ENCODE measurements around the gene DPP7.

Gene DPP7

DNA sequence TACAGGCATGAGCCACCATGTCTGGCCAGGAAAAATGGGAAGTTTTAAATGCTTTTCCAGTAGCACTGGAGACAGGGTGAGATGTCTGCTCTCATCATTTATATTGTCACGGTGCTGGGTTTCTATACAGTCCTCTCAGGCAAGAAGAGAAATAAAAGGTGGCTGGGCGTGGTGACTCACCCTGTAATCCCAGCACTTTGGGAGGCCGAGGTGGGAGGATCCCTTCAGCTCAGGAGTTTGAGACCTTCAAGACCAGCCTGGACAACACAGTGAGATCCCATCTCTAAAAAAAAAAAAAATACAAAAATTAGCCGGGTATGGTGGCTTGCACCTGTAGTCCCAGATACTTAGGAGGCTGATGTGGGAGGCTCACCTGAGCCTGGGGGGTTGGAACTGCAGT lies 19.7 kb upstream of the DPP7 start:
- Histone ChIP-seq H3K27me3 (ENCODE audit: low read length) (no peaks in the 10 kb centered on the region), H2AFZ (ENCODE audit: low read depth, low read length, severe bottlenecking) (no peak overlapping the region), H3K9me3 (ENCODE audit: insufficient read depth, low read length) (no peaks in the 10 kb centered on the region), H3F3A (ENCODE audit: insufficient read depth) (peaks cover under 1% of the 10 kb centered on the region; the same call in 1 of the 2 replicates), H3K79me2 (ENCODE audit: insufficient read depth, low read length) (no peaks in the 10 kb centered on the region), H3K9ac (ENCODE audit: low read length) (no peak overlapping the region), H3K4me3 (ENCODE audit: insufficient read depth, low read length, poor library complexity, severe bottlenecking) (no peak overlapping the region), H3K4me2 (ENCODE audit: low read depth, low read length, poor library complexity, severe bottlenecking) (no peak overlapping the region), H3K27ac (ENCODE audit: low read depth, low read length) (no peak overlapping the region), H4K20me1 (ENCODE audit: low read depth, low read length) (no peaks in the 10 kb centered on the region), H3K36me3 (ENCODE audit: low read length) (no peaks in the 10 kb centered on the region), H3K9me2 (replicated peaks; ENCODE audit: insufficient read depth, low read length) (no peaks in the 10 kb centered on the region)
- TF ChIP-seq CTCF (IDR thresholded peaks at IDR 0.05; ENCODE audit: insufficient read depth, low read length, poor library complexity, severe bottlenecking) (no peak), EZH2phosphoT487 (conservative IDR thresholded peaks at IDR 0.05; ENCODE audit: low read length) (no peak)

DNA sequence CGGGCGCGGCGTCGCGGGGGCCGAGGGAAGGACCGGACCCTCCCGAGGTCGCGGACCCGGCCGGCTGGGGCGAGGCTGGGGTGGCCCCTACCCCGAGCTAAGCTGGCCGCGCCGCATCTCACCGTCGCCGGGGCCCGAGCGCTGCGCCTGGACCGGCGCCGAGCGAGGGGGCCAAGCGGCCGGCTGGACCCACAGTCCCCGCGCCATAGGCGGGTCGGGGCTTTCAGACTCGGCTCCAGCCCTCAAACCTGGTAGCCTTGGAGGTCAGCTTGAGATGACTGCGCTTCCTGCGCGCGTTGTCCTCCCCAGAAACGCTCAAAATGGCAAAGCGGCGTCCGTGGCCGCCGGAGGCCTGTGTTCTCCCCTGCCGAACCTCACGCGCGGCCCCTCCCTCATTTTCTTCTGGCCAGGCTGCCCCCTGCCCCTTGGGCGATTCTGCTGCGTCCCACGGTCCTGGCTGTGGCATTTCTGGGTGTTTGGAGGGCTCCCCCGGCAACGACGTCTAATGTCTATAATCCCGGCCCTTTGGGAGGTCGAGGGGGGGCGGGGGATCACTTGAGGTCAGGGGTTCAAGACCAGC lies 15.7 kb upstream of the DPP7 start:
- Histone ChIP-seq H3K9me2 (replicated peaks; ENCODE audit: insufficient read depth, low read length) (no peaks in the 10 kb centered on the region), H3K4me2 (ENCODE audit: low read depth, low read length, poor library complexity, severe bottlenecking) (peak overlapping the region; percentile 87), H3K36me3 (ENCODE audit: low read length) (no peaks in the 10 kb centered on the region), H4K20me1 (ENCODE audit: low read depth, low read length) (no peaks in the 10 kb centered on the region), H3K4me3 (ENCODE audit: insufficient read depth, low read length, poor library complexity, severe bottlenecking) (peak overlapping the region; percentile 61), H2AFZ (ENCODE audit: low read depth, low read length, severe bottlenecking) (peak overlapping the region; percentile 90), H3K9me3 (ENCODE audit: insufficient read depth, low read length) (no peaks in the 10 kb centered on the region), H3K27ac (ENCODE audit: low read depth, low read length) (peak overlapping the region; percentile 90), H3F3A (ENCODE audit: insufficient read depth) (peaks cover 25% of the 10 kb centered on the region), H3K9ac (ENCODE audit: low read length) (peak overlapping the region; percentile 81), H3K79me2 (ENCODE audit: insufficient read depth, low read length) (peaks cover 15% of the 10 kb centered on the region), H3K27me3 (ENCODE audit: low read length) (no peaks in the 10 kb centered on the region)
- TF ChIP-seq CTCF (IDR thresholded peaks at IDR 0.05; ENCODE audit: insufficient read depth, low read length, poor library complexity, severe bottlenecking) (no peak), EZH2phosphoT487 (conservative IDR thresholded peaks at IDR 0.05; ENCODE audit: low read length) (no peak)

GRCh38 chr9:137129456-137130175 lies 15.1 kb upstream of the DPP7 start:
- Histone ChIP-seq H2AFZ (ENCODE audit: low read depth, low read length, severe bottlenecking) (peak overlapping the region; percentile 90), H3K4me3 (ENCODE audit: insufficient read depth, low read length, poor library complexity, severe bottlenecking) (peak overlapping the region; percentile 61), H3K9me2 (replicated peaks; ENCODE audit: insufficient read depth, low read length) (no peaks in the 10 kb centered on the region), H3K9me3 (ENCODE audit: insufficient read depth, low read length) (no peaks in the 10 kb centered on the region), H3K27me3 (ENCODE audit: low read length) (no peaks in the 10 kb centered on the region), H4K20me1 (ENCODE audit: low read depth, low read length) (no peaks in the 10 kb centered on the region), H3K4me2 (ENCODE audit: low read depth, low read length, poor library complexity, severe bottlenecking) (peak overlapping the region; percentile 87), H3K36me3 (ENCODE audit: low read length) (no peaks in the 10 kb centered on the region), H3F3A (ENCODE audit: insufficient read depth) (peaks cover 25% of the 10 kb centered on the region), H3K27ac (ENCODE audit: low read depth, low read length) (peak overlapping the region; percentile 90), H3K79me2 (ENCODE audit: insufficient read depth, low read length) (peaks cover 15% of the 10 kb centered on the region), H3K9ac (ENCODE audit: low read length) (peak overlapping the region; percentile 81)
- TF ChIP-seq CTCF (IDR thresholded peaks at IDR 0.05; ENCODE audit: insufficient read depth, low read length, poor library complexity, severe bottlenecking) (no peak), EZH2phosphoT487 (conservative IDR thresholded peaks at IDR 0.05; ENCODE audit: low read length) (no peak)

All from SU-DHL-6 (cell line).